Activated naive CD8-positive, alpha-beta T cell treated with anti-CD3 and anti-CD28 coated beads, Interleukin-2, amount 50 U/mL, for 16 hours (primary cell): Measurements from ENCODE around the gene SLAMF1.
"Not testable (repeated sequence)": the region's sequence is repeated elsewhere in the genome, so short reads cannot be mapped to it uniquely, and the experiment has no call there.

Experiments
- DNase-seq: peaks from one replicate; pipeline ENCODE4 v3.0.0-alpha.2; 2020; ENCODE audit warnings: low read depth, low spot score

SLAMF1 gene

DNA sequence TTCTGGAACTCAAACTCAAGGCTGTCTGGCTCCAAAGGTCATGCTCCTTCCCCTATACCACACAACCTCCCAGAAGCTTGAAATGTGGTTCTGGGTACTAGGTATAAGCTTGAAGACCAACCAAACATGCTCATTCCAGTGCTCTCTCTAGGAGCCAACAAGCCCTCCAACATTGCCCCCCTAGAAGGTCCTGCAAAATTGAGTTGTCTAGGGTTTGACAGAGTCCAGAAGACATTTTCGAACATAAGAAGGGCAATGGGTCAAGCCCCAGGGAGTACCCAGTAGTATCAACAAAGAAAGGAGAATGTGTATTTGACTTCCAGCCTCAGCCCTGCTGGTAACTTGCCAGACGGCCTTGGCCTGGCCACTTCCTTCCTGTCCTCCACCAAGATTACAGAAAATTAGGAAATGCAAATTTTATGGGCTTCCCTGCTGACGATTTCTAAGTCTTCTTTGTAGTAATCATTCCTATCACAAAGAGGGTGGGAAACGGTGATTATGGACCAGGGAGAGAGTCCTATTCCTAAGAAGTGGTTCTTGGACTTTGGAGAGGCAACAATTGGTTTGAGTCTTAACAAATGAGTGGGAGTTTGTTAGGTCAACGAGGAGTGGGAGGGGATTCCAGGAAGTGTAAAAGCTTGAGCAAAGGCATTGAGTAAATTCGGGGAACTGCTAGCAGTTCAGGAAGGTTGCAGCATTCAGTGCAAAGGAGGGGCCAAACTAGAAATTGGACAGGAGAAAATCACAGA is 18.7 kb upstream of the SLAMF1 start:
- DNase-seq: no peak

DNA sequence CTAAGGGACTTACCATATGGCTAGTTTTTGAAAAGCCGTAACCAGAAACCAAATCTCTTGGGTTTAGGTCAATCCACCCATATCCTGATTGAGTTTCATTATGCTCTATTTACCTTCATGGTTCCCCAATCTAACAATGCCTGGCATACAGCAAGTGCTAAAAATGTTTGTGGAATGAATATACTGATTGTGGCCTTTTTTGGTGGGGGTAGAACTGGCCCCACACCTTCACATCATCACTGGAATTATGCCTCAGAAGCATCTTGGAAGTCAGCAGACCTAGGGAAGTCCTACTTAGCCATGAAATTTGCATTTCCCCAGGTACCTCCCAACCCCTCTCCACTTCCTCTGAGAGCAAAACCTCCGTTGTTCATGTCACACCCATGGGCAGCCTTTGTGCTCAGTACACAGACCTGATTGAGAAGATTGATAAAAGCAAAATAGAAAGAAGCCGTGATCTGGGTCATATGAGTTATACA is 17.8 kb upstream of the SLAMF1 start:
- DNase-seq: no peak

DNA sequence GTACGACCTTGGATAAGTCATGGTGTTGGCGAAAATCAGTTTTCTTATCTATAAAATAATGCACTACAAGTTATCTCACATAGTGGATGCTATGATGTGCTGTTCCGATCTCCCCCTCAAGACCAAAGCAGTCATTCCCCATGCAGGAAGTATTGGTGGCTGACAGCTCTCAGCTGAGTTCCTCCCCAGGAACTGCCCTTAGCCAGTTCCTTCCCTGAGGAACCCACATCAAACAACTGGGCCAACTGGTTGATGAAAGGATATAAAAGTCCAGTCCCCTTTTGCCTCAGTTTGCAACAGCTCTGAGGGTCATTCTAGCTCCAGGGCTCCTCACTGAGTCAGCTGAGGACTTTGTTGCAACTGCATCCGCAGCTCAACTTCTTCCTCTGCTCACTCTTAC is 16.1 kb upstream of the SLAMF1 start:
- no peak for DNase-seq

DNA sequence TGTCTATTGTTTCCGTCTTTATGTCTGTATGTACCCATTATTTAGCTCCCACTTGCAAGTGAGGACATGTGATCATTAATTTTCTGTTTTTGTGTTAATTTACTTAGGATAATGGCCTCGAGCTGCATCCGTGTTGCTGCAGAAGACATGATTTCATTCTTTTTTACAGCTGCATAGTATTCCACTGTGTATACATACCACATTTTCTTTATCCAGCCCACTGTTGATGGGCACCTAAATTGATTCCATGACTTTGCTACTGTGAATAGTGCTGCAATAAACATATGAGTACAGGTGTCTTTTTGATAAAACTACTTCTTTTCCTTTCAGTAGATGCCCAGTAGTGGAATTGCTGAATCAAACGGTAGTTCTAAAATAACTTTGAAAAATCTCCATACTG is 12.7 kb upstream of the SLAMF1 start:
- no peak for DNase-seq

DNA sequence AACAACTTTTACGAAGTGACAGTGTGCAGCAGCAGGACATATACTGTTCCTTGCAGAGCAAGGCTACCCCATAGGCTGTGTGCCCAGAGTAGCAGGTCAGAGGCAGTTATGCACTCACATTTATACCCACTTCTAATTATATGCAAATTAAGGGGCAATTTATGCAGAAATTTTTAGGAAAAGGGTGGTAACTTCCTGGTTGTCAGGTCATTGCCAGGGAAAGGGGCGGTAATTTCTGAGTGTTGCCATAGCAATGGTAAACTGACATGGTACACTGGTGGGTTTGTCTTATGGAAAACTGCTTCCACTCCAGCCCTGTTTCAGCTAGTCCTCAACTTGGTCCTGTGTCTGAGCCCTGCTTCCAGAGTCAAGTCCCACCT is 12.0 kb upstream of the SLAMF1 start:
- DNase-seq: no peak

DNA sequence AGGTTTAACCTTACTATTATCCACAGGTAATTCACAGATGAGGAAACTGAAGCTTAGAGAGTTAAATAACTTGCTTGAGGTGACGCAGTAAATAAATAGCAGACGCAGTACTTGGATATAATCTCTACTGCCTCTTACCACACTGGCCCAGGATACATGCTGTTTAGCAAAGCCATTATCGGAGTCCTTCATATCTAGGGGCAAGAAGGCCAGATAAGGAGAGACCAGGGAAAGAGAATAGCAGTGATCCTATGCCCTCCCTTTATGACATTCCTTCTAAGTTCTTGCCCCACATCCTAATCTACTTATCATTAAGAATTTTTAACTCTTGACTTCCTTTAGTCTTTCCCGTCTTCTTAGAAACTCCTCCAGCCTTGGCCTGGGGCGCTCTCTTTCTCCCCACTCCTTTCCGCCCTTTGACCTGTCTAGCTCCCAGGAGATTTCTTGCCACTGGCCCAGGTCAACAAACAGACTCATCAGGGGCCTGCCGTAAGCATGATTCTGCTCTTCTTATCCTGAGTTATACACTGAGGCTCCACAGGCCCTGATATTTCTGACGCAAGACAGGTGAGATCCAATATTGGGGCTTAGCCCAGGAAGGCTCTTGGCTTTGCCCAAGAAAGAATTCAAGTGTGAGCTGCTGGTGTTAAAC is 11.4 kb upstream of the SLAMF1 start:
- no peak for DNase-seq

DNA sequence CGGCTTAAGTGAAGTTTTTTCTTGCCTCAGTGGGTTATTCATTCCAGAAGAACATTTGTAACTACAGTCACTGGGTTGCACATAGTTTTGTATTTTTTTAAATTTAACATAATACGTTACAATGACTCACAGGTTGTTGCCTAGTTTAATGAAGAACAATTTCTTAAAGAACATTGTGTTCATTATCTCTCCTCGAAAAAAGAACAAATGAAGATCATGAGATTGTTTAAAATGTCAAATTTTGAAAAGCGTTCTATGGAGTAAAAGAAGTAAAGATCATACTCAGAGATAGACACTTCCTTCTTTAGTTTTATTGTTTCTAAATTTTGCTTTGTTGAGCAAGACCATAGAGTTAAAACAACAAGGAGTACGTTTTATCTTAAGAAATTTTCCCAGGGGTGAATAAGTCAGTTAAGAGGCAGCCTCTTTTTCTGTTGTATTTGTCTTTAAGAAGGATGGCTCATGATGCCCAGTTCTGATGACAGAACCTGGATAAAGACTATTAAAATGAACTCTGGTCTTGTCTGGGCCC is 10.5 kb upstream of the SLAMF1 start:
- DNase-seq: no peak

DNA sequence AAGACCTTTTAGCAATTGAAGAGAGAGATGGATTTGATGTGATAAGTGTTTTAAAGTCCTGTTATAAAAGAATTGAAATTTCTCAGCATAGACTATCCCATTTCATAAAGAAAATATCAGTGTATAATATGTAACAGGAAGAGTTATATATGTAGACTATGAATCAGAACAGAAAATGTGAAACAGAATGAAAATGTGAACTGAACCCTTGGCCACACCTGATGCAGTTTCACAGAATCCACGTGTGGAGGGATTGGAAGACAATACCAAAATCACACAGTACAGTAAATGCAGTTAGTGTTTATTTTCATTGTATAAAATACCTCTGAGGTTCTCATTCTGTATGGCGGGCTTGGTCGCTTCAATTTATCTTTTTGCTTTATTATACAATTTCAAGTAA is 9.9 kb upstream of the SLAMF1 start:
- DNase-seq: no peak

DNA sequence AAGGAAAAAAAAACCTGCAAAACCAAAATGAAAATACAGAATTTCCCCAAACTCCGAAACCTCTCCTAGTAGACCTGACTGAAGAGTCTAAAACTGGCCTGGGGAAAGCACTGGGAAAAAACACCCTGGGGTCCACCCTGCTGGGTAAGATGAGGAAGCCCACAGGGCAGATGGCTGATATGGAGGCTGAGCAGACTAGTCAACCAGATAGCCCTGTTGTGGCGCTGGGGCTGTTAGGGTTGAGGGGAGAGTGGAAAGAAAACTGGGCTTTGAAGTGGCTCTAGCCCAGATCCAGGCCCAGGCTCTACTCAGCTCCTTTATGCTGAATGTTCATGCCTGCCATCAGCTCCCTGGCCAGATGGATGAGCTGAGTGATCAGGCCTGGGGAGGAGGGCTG is 6.8 kb upstream of the SLAMF1 start:
- no peak for DNase-seq

DNA sequence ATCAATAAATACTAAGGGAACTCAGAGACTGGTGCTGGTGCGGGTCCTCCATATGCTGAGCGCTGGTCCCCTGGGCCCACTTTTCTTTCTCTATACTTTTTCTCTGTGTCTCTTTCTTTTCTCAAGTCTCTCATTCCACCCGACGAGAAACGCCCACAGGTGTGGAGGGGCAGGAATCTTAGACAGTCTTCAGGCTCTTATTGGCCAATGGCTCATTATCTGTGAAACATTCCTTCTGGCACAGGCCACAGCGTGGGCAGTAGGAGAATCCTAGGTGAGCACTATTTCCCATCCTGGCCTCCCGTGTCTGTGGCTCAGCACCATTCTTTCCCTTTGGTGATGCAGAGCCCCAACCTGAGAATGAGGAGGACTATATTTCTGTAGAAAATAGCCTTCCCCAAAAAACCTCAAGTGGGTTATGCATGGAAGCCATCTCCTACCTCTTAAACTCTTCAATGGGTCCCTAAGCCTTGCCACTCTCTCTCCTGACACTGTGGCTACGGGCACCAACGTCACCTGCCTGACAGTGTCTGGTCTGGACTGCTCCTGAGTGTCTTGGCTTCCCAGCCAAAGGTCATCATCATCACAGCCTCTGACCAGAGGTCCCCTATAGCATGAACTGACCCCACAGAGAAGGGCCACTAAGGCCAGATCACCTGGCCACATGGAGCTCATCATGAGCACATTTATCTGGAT is 6.2 kb upstream of the SLAMF1 start:
- no peak for DNase-seq

DNA sequence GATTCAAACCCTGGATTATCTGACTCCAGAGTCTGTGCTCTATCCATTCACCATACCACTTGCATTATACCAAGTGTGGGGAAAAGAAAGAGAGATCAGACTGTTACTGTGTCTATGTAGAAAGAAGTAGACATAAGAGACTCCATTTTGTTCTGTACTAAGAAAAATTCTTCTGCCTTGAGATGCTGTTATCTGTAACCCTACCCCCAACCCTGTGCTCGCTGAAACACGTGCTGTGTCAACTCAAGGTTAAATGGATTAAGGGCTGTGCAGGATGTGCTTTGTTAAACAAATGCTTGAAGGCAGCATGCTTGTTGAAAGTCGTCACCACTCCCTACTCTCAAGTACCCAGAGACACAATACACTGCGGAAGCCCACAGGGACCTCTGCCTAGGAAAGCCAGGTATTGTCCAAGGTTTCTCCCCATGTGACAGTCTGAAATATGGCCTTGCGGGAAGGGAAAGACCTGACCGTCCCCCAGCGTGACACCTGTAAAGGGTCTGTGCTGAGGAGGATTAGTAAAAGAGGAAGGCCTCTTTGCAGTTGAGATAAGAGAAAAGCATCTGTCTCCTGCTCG is 5.3 kb upstream of the SLAMF1 start:
- DNase-seq: not testable (repeated sequence)

DNA sequence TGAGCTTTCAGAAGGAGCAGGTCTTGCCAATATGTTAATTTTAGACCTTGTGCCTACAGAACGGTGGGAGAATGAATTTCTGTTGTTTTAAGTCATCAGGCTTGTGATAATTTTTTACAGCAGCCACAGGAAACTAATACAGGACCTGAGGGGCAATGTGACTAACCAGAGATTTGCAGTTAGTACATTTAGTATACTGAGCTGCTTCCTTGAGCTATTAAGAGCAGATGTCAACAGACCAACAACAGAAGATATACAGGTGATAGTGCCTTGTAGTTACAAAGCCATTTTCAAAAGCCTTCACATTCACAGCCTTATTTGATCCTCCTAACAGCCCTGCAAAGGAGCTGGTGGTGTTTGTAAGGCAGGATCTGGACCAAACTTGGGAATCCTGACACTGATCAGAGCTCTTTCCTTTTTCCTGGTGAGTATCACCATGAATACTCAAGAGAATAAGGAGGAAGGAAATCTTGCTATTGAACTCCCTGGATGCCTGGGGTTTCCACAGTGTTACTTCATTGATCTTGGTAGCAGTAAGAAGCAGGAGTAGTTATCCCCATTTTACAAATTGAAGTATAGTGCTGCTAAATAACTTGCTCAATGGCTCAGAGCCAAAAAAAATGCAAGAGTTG is 4.7 kb upstream of the SLAMF1 start:
- no peak for DNase-seq

DNA sequence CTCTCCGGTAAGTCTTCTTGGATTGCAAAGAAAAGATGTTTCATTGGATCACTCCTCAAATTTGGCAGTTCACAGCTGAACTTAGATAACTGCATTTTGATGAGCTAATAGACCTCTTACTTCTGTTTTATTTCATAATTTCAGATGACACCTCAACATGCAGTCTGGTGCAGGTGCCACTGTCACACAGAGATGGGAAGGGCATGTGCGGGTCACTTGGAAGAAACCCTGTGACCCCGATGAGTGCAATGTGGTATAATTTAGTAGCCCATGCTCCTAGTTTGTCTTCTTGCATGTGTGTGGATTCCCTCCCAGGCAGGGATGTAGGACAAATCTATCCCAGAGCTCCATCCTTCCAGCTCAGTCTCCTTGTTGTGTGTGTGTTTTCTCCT is 481 bp upstream of the SLAMF1 start:
- no peak for DNase-seq

DNA sequence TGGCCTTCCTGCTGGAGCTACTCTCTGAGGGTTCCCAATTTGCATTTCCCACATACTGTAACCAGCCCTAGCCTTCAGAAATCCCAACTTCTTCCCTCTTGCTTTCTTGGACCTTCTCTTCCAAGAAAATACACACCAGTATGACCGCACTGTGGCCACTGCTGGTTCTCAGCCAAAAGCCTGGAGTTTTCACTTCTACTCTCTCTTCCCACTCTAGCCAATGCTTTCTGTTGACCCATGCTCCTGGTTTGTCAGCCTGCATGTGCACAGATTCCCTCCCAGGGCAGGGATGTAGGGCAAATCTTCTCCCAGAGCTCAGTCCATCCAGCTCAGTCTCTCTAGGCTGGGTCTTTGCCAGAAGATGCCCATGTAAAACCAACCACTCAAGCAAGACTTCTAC is 664 bp downstream of the SLAMF1 start:
- DNase-seq: no peak

DNA sequence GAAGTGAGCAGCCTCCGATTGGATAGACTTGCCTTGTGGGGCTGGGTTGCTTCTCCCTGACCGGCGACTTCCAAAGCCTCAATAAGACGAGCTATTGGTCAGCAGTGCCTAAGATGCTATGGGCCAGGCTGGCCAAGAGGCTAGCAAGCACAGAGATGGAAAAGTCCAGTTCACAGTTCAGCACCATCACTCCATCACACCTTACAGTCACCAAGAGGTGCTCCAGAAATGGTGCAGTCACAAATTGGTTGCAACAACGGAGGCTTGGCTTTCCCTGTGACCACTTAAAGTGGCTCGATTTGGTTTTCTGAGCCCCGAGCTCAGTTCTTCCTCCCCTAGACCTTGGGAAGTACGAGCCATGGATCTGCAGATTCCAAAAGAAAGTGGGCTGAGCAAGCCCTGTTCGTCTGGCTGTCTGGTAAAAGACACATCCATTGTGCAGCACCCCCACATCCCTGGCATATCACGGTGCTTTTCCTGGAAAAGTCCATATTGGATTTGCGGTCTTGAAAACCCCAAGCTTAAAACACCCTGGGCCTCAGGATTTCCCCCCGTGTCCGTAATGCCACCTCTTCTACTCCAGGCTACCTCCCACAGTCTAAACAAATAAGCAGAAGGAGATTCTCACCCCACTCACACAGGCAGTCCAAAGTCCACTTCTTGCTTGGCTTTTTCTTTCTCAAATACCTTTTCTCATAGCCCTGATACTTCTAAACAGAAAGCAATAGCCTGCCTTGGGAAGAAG is 1.3 kb downstream of the SLAMF1 start:
- DNase-seq: no peak

DNA sequence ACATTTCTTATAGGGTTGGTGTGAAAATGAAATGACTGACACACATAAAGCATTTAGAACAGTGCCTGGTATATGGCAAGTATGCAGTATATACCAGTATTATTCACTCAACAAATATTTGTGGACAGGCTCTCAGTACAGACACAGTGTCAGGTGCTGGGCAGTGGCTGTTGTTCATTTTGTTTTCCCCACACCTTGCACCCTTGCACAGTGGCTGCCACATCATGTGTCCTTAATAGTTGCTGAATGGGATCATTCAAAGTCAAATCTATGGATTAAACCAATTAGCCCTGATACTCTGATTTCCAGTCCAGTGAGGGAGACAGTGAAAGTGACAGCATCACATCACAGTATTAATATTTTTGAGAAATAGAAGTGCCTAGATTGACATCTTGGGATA is 2.4 kb downstream of the SLAMF1 start:
- no peak for DNase-seq

DNA sequence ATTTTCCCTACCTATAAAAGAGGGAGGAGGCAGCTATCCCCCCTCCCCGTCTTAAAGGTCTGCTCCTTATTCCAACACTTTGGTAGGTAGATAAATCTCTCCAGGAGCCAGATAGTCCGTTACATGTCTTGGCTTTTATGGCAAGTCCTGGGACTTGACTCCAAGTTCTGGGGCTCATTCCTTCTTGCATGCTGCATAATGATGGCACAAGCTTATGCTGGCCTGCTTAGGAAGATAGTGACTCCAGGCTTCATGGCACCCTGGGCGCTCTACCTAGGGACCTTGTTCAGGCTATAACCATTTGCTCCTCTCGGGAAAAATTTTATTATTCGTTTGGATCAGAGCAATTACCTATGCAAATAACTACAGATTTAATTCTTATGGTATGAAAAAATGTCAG is 3.7 kb downstream of the SLAMF1 start:
- no peak for DNase-seq

DNA sequence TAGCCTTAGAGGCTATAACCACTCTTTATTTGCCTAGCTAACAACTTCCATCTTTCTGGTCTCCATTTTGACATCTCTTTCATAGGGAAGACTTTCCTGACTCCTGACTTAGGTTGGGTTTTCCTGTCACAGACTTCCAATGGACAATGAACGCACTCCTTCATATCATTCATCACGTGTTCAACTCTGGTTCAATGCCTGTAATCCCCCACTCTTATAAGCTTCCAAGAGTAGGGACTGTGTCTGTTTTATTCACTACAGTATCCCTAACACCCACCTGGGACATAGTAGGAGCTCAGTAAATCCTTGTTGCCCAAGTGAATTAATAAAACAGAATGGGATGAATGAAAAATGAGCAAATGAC is 4.6 kb downstream of the SLAMF1 start:
- no peak for DNase-seq

DNA sequence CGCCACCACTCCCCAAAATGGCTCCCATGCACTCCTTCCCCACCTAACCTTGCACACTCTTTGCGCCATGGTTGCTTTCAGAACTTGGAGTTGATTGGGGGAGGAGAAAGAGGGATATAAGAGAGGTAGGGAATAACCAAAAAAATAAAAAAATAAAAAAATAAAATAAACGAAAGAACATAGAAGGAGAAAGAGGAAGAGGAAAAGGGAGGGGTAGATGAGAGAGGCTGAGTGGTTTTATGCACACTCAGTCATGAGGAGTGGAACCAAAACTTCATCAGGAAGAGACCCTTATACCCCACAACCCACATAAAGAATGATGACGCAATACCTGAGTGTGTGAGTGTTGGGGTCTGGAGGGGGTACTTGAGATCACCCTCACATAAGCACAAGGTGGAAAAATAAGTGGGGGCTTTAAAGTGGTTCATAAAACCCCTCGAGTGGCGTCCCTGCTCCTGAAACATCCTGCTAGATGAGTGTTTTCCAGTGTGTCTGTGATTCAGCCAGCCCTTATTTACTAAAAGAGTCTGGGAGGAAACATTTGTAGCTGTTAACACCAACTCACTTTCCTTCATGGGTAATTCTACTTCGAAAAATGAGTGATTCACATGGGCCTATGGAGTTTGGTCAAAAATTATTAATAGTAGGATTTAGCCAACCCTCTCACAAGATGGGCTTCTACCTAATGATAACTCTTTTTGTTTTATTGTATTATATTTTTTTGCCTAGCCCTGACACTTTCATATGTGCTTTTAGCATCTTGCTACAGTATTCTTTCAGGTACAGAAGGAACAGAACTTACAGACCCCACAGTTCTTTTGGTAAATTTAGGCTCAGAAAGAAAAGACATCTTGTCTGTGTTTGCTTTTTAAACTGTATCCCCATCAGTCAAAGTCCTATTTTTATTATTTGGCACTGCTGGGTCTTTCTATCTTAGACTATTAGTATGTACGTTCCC is 5.2 kb downstream of the SLAMF1 start:
- no peak for DNase-seq
